Ishikawa (cell line): ENCODE data around the gene PCBP3.

Source experiments
- FOXM1 ChIP-seq: IDR thresholded peaks from 2 replicates; pipeline ENCODE4 v1.6.1; 2012; ENCODE audit warnings: low read depth, borderline replicate concordance
- NFIC ChIP-seq: IDR thresholded peaks from 2 replicates; pipeline ENCODE4 v1.6.1; 2012
- RAD21 ChIP-seq: IDR thresholded peaks from 2 replicates; pipeline ENCODE4 v1.6.1; 2012; ENCODE audit warnings: low read depth
- TF ChIP-seq, protein P1 (sequence below): IDR thresholded peaks from 2 replicates; pipeline ENCODE4 v1.6.1; 2012; ENCODE audit warnings: low read depth, mild to moderate bottlenecking

GRCh38 chr21:45791562-45792418 lies 148.3 kb downstream of the PCBP3 start:
- TF ChIP-seq FOXM1 = no peak
- TF ChIP-seq, protein P1, sequence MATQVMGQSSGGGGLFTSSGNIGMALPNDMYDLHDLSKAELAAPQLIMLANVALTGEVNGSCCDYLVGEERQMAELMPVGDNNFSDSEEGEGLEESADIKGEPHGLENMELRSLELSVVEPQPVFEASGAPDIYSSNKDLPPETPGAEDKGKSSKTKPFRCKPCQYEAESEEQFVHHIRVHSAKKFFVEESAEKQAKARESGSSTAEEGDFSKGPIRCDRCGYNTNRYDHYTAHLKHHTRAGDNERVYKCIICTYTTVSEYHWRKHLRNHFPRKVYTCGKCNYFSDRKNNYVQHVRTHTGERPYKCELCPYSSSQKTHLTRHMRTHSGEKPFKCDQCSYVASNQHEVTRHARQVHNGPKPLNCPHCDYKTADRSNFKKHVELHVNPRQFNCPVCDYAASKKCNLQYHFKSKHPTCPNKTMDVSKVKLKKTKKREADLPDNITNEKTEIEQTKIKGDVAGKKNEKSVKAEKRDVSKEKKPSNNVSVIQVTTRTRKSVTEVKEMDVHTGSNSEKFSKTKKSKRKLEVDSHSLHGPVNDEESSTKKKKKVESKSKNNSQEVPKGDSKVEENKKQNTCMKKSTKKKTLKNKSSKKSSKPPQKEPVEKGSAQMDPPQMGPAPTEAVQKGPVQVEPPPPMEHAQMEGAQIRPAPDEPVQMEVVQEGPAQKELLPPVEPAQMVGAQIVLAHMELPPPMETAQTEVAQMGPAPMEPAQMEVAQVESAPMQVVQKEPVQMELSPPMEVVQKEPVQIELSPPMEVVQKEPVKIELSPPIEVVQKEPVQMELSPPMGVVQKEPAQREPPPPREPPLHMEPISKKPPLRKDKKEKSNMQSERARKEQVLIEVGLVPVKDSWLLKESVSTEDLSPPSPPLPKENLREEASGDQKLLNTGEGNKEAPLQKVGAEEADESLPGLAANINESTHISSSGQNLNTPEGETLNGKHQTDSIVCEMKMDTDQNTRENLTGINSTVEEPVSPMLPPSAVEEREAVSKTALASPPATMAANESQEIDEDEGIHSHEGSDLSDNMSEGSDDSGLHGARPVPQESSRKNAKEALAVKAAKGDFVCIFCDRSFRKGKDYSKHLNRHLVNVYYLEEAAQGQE = no peak
- no peak for TF ChIP-seq RAD21
- no peak for TF ChIP-seq NFIC
